Tongue (tissue), 2 donors: ENCODE data around the gene DDX10. TPM values are rescaled to one million over a fixed set of nuclear protein-coding genes. Genes with fewer than 3 reads are reported as not detected.

Experiments used
- DNase-seq: peaks from one replicate; pipeline ENCODE4 v3.0.0-alpha.2; 2015
- total RNA-seq: library from RNA; depleted of rRNA; stranded (reverse); fragments of >200 nt; gene quantifications from one replicate; pipeline ENCODE4 v1.2.3, GENCODE V29; 2014

Gene DDX10
- total RNA-seq, 1 donor from 2014 or later, result 20.5 TPM

DNA sequence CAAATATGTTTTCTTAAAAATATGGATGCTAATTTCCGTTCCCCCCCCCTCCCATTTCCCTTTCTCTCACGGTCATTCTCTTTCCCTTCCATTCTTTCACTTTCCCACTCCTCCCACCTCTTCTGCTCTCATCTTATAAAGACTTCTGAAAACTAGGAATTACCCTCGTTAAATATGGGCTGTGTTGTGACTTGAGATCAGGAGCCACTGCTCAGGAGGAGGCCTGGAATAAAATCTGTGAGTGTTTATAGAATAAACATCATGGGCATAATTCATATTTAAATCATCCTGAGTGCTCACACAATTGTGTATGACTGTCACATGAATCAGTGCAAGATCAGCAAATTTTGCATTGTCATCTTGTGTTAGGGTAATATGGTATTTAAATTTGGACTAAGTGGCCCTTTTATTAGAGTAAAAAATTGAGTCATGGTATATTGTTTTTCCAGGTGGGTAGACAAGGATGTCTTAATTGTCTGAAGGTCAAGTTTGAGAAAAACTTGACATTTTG, 208.0 kb downstream of the DDX10 start:
- no peak for DNase-seq

- no peak for DNase-seq
Observed at GRCh38 chr11:108873310-108873709, 208.4 kb downstream of the DDX10 start.

DNA sequence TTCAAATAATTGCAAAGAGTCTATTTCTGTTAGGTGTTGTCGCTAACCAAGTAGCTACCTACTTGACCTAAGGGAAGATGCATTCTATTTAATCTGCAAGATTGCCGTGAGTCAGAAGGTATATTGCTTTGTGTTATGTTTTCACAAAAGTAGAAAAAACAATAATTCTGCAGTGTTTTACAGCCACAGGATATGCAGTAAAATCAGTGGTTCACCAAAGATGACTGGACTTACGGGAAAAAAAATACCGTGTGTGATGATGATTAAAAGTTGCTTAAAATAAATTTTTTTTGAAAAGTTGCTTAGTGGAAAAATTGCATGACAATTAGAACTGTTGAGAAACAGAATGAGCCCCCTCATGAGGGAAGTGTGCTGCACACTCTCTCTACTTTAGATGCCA, 209.1 kb downstream of the DDX10 start:
- DNase-seq, result no peak

DNA sequence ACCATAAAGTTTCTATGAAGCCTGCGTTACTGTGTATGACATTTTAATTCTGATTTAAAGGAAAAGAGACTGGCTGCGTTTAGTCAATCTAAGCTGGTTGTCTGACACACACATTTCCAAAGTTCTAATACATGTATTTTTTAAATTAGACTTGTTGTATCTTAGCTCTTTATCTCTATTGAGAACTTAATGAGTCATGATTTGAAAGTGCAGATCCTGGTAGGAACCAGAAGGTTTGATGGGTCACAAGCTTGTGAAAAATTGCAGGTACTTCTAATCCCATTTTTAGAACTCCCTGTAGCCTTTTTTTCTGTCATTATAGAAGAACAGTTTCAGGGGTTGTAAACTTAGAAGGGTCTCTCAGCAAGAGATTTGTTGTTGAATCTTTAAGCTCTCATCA, 210.3 kb downstream of the DDX10 start:
- no peak for DNase-seq

DNA sequence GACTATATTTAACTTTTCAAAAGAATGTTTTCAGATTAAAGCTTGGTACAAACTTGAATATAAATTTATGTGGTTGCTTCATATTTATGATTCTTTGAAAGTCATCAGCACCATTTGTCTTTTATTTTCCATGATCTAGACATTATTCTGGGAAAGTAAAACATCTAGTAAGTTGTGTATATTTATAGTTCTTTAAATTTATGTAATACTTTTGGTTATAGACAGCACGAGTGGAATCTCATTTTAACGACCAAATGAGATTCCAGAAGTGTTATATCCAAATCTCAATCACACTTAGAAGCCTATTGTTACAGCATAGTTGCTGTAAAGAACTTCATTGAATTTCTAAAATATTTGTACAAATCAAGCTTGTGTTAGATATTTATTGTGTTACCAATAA, 212.3 kb downstream of the DDX10 start:
- no peak for DNase-seq

GRCh38 chr11:108880510-108880909, 215.6 kb downstream of the DDX10 start:
- no peak for DNase-seq

GRCh38 chr11:108881131-108881530, 216.3 kb downstream of the DDX10 start:
- DNase-seq, result no peak

GRCh38 chr11:108882211-108882831, 217.5 kb downstream of the DDX10 start:
- DNase-seq, result no peak

DNA sequence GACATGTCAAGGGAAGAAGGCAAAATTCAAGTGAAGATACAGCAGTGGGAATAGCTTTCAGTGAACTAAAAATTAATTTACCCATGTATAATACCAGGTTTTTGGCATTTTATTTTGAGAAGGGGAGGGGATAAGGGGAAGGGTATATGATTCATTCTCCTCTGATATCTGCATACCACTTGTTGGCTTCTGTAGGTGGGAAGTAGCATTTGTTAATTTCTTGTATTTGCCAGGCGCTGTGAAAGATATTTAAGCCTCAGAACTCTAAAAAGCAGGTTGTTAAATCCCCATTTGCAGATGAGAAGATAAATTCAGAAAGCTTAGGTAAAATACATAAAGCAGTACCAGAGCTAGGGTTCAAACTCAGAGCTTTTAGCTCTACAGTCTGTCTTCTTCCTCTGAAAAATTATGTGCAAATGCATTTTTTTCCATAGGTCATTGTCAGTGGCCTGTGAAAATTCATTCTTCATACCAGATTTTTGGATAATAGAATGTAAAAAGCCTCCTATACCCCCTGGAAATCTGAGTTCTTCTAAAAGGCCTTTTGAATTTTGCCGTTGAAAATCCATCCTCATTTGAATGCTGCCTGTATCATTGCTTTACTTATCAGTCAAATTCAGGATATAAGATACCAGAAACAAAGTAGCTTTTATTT, 221.3 kb downstream of the DDX10 start:
- no peak for DNase-seq

DNA sequence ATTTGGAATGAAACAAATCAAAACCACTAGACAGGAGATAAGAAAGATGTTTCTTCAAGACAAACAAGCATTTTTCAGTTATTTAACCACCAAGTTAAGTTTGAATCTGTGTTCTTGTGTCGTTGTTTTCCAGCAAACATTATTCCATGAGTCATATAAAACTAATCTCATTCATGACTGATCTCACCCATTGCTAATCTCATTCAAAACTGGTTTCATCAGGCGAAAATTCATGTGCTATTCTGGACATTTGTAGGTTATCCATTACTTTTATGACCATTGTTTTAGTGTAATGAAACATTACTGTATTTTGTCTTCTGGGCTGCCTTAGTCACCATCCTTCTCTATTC, 221.8 kb downstream of the DDX10 start:
- DNase-seq, result no peak

GRCh38 chr11:108887436-108888238, 222.8 kb downstream of the DDX10 start:
- DNase-seq, result no peak

DNA sequence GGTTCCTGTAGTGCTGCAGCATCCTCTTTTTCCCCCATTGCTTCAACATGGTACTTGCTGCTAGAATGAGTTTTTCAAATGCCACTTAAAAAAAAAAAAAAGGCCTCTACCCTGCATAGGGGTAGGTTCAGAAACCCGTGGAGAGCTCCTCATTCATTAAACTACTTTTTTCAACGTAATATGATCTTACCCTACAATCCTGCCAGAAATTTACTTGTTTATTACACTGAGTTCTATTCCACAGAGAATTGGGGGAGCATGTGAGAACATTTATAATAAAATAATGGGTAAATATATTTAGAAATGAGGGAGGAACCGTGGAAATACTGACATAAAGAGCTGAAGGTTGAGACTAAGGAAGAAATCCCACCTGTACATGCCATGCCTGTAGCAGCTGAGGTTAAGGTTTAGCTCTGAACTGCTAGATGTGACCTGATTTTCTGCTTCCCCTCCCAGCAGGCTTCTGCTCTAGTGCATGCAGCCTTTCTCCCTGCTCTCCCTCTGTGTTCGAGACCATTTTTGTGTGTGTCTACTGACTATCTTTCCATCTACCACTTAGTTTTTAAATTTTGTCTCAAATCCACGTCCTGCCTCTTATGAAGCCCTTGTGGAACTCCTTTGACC, 225.7 kb downstream of the DDX10 start:
- no peak for DNase-seq

- no peak for DNase-seq
Observed at GRCh38 chr11:108891143-108891542, 226.3 kb downstream of the DDX10 start.

DNA sequence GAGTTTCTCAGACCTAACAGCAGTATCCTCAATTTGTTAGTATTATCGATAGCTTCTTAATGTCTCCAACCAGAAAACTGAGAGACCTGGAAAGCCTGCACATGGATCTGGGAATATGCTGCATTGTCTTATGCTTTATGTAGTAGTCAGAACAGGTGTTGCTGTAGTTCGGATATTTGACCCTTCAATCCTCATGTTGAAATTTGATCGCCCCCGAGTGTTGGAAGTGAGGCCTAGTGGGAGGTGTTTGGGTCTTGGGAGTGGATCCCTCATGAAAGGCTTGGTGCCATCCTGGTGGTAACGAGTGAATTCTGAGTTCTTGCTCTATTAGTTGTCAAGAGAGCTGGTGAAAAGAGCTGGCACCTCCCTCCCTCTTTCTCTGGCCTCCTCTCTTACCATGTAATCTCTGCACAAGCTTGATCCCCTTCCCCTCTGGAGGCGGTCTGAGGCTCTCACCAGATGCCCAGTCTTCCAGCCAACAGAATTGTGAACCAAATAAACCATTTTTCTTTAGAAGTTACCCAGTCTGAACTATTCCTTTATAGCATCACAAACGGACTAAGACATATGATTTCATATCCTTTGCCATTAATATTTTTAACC, 227.1 kb downstream of the DDX10 start:
- DNase-seq, result peak; percentile 24

- DNase-seq, result no peak
Observed at GRCh38 chr11:108895579-108896480, 231.0 kb downstream of the DDX10 start.

DNA sequence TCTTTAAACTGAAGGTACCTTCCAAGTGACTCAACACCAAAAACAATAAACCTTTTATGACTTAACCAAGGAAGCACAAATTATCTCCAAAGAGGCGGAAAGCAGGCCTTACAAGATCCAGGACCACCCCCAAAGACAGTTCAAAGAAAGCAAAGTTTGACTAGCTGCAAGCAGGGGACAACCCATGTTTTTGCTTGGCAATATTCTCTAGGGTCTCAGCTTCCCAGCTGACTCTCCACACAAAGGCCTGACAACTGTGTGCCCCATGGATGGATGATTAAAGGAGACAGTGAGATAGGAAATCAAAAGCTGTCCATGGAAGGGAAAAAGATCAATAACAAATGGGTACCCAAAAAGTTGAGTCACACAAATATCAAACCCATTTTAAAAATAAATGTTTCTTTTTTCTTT, 232.2 kb downstream of the DDX10 start:
- DNase-seq, result no peak

DNA sequence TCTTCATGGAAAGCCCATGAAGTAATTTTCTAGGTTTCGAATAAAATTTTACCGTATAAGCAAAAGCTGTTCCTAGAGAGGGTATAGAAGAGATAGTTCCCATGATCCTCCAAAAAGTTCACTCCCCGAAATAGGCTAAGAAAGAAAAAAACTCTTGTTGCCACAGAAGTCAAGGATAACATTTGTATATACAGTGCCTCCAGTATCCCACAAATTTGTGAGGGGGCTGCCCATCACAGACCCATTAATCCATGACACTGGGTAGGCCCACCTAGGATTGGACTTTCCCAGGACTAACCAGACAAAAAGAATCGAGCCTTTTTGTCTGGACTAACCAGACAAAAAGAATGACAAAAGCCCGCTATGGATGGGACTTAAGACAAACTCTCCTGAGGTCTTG, 233.0 kb downstream of the DDX10 start:
- no peak for DNase-seq

DNA sequence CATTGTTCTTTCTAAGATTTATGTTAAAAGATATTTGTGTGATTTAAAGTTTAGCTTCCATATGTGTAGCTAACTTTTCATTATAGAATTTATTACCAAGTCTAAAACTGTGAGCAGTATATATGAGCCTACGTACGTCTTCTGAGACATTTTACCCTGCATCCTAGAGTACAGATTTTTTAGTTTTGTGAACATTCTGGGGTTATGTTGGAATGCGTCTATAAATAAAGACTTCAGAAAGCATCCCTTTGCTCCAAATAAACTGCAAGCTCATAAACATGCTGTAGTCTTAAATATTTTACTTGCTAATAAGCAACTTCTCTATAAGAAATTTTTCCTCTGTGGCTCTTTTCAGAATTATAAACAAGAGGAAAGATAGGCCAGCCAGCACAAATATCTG, 236.5 kb downstream of the DDX10 start:
- no peak for DNase-seq

- no peak for DNase-seq
Observed at GRCh38 chr11:108902027-108902469, 237.2 kb downstream of the DDX10 start.

GRCh38 chr11:108904480-108904879, 239.6 kb downstream of the DDX10 start:
- no peak for DNase-seq

DNA sequence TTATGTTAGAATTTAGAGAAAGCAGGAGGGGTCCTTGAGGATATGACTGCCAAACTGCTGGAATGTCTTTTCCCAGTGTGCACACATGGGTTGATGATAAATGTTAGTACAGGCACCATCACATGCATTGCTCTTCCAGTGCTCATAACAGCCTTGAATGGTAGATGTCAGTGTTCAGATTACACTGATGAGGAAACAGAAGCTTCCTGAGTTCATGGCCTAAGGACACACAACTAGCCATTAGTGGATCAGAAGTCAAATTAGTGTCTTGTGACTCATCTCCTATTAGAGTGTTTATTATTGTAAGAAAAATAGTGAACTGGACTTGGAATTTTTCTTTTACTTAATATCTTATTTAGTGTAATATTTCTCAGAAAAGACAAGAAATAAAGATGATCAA, 241.5 kb downstream of the DDX10 start:
- no peak for DNase-seq
